NOMO-1 treated with dmso at 0.1 percent for 144 hours (cell line): ENCODE measurements around the gene BNIP2.
"Not testable (repeated sequence)": the region's sequence is repeated elsewhere in the genome, so short reads cannot be mapped to it uniquely, and the experiment has no call there.

Experiments
- DNase-seq: peaks from one replicate; lab custom pipeline; 2025; ENCODE audit not compliant: unreplicated experiment; lab: John Stamatoyannopoulos, UW

BNIP2 gene

DNA sequence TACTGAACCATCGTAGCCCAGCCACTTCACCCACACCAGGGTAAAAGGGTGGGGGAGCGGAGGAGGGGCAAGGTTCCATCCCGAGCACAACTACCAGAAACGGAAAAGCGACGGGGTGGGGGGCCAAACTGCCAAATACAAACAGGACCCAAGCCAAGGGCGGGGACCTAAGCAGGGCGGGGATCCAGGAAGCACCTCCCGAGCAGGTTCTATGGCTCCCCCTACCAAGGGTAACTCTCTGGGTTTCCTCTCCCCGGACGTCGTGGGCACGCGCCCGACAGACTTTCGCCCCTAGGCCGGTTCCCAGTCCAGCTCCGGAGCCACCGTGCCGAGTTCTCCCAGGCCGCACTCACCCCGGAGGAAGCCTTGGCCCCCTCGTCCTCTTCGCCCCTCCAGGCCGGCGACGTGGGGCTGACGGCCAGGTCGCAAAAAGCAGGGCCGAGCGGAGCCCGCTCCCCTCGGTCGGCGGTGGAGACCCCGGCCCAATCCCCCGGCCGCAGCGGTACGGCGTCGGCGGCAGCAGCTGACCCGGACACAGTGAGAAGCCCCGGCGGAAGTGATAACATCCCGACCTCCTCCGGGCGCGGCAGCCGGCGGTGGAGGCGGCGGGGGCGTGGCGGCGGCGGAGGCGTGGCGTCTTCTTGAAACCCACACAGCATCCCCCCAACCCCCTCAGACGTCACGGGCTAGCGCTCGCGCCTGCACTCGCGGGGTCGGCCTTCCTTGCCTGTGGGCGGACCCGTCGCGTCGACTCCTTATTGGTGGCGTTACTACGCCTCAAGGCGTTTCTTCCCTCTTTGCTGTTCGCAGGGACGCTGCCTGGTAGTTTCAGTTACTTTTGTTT is at the start of gene BNIP2:
Gene BNIP2 (minus strand): TSS at position 539 of the 844 bp plus-strand sequence. CDS start 6,863 bp downstream, outside the sequence.
- DNase-seq: peak; percentile 98

GRCh38 chr15:59738676-59739075 is 49.6 kb upstream of the BNIP2 start:
- DNase-seq: no peak

DNA sequence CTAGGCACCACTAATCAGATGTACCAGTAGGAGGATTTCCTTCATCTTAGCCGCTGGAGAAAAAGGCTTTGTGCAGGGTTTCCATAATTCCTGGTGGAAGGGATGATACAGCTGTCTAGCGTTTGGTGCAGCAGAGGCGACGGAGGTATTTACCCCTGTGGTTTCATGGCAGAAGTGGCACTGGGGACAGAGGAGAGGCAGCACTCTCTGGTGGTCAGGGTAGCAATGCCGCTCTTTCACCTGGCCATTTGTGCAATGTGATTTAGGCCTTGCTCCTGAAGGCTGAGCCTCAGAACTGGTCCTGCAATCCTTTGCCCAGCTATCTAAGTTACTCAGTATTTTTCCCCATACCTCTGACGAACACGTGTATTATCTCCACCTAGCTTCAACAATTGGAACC is 47.1 kb upstream of the BNIP2 start:
- DNase-seq: no peak

DNA sequence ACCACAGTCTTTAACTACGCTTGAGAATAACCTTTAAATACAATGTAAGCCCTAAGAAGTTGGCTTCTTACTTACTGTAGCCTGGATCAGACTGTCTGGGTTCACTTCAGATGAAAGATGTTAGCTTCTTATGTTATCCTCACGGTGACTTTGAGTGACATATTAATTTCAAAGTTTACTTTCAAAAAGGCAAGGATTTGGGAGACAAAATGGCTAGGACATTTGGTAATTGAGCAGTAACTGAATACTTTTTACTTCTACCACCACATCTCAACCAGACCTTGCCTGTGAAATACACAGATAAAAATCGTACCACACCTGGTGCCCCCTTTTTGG is 36.0 kb upstream of the BNIP2 start:
- DNase-seq: no peak

GRCh38 chr15:59723687-59724346 is 34.7 kb upstream of the BNIP2 start:
- no peak for DNase-seq

- DNase-seq: no peak
Observed at GRCh38 chr15:59722476-59722875, 33.4 kb upstream of the BNIP2 start.

GRCh38 chr15:59722037-59722436 is 32.9 kb upstream of the BNIP2 start:
- DNase-seq: no peak

DNA sequence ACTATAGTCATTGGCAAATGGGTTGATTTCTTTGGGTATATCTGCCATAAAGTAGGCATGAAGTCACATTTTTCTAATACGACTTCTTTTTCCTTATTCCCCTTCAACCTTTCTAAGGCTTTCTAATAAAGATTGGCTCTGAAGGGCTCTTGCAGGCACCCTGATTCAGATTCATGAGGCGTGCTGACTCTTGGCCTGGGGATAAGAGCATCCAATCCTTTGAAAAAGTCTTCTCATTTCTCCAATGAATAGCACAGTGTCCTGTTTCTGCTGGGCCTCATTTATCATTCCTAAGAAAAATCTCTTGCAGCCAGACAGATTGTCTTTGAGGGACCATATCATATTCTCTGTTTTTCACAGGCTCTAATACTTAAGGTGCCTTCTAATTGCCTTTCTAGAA is 32.3 kb upstream of the BNIP2 start:
- DNase-seq: no peak

DNA sequence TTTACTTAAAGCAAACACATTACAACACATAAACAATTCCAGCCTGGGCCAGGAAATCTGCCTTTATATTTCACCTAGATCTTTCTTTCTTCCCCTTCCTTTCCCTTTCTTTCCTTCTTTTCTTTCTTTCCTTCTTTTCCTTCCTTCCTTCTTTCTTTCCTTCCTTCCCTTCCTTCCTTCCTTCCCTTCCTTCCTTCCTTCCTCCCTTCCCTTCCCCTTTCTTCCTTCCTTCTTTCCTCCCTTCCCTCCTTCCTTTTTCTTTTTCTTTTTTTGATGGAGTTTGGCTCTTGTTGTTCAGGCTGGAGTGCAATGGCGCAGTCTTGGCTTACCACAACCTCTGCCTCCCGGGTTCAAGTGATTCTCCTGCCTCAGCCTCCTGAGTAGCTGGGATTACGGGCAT is 24.1 kb upstream of the BNIP2 start:
- DNase-seq: no peak

DNA sequence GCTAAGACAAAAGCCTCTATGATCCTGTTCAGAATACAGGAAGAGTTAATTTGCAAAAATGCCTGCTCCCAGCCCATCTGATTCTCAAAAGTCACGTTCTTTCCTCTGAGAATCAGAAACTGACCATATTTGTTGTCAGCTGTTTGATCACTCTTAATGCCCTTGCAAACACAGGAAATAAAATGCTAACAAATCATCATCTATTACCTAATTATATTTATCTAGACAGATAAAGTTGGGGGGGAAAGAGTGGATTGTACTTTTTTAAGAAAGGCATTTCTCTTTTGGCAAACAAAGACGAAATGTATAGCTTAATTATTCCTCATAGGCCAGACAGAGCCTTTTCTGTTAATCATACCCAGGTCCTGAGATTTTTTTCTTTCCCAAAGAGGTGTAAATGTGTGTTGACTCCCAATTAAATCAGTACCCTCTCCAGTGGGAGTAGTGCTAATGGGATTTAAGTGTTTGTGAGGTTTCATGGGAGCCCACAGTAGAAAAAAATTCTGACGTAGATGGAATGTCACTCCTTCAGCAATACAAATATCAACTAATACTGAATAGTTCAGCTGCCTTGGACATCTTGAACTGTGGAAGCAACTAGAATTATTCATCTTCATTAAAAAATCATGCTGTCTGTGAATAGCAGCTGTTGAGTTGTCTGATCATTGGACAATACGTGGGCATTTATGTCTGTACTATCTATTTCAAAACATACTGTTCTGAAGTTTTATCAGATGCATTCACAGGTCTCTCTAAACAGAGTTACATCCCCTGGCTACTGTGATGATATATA is 22.5 kb upstream of the BNIP2 start:
- DNase-seq: no peak

GRCh38 chr15:59707619-59708018 is 18.5 kb upstream of the BNIP2 start:
- DNase-seq: no peak

GRCh38 chr15:59703979-59704796 is 15.1 kb upstream of the BNIP2 start:
- no peak for DNase-seq

GRCh38 chr15:59702351-59702750 is 13.2 kb upstream of the BNIP2 start:
- no peak for DNase-seq

- no peak for DNase-seq
Observed at GRCh38 chr15:59701880-59702279, 12.8 kb upstream of the BNIP2 start.

DNA sequence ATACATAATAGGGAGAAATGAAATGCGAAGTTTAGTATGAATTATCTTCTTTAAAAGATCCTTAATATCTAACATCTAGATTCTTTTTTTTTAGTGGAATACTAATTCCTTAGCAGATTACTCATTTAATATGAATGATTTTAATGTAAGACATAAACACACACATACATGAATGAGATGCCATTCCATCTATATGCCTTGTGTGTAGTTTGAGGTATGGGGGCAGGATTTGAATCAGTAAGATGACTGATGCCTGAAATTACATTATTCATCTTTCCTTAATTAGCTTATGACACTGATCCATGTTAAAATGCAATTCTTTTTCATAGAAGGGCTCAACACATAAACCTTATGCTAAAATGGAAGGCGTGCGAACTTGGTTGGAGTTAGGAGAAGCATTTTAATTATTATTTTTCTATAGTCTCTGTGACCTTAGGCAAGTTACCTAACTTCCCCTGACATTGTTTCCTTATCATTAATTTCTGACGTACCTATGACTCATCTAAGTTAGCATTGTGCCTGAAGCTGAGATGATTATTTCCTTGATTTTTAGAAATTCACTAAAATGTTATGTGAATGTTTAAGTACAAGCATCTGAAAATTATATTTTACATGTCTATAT is 10.8 kb upstream of the BNIP2 start:
- DNase-seq: no peak

- DNase-seq: not testable (repeated sequence)
Observed at GRCh38 chr15:59698065-59698464, 8.9 kb upstream of the BNIP2 start.

DNA sequence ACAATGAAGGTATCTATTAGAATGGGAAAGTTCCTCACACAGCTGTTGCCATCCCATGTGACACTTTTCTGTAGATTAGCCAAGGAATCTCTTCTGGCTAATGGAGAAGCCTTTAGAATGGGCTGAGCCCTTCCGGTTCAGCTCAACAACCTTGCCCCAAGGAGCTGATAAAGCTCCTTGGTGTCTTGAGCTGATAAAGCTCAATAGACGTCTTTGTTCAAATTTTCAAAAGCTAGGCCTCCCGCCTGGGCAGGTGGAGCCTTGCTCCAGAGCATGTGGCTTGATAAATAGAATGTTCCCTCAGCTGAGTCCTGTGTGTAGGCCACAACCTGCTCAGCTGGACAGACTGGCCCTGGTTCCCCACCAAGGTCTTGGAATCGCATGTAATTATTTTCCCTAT is 7.2 kb upstream of the BNIP2 start:
- DNase-seq: no peak

DNA sequence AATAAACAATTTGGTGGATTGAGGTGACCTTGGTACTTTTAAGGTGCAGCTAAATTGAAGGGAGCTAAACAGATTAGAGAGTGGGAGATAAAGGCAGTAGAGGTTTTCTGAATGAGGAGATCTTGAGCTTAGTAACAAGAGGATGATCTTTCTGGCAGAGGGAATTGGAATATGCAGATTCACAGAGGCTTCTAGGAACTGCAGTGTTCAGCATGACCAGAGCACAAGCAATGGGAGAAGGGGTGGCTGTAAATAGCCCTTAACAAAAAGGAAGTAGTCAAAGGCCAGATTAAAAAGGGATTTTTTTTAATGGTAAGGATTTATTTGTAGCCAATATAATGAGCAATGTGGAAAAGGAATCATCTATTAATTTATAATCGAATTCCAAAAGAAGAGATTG is 5.7 kb upstream of the BNIP2 start:
- DNase-seq: no peak

DNA sequence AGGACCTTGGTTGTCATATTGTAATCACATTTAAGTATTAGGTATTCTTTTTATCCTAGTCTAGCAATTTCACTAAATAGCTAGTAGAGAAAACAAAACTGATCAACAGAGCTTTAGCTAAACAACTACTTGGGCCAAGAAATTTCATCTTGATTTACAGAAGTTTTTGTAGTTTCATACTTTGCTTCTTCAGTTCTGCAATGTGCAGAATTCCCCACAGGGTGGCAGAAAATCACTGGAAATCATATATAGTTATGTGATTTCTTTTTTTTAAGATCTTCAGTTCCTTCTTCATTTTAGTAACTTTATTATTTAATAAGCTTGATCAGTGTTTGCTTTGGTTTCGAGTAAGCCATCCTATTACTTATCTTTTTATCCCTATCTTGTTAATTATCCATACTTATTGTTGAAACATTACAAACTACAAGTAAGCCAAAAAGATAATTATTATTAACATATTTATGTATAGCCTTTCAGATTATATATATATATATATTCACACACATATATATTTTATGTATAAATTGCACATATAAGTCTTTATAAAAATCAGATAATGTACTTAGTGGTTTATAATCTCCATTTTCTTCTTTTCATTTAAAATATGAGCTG is 2.2 kb upstream of the BNIP2 start:
- peak; percentile 37 for DNase-seq

DNA sequence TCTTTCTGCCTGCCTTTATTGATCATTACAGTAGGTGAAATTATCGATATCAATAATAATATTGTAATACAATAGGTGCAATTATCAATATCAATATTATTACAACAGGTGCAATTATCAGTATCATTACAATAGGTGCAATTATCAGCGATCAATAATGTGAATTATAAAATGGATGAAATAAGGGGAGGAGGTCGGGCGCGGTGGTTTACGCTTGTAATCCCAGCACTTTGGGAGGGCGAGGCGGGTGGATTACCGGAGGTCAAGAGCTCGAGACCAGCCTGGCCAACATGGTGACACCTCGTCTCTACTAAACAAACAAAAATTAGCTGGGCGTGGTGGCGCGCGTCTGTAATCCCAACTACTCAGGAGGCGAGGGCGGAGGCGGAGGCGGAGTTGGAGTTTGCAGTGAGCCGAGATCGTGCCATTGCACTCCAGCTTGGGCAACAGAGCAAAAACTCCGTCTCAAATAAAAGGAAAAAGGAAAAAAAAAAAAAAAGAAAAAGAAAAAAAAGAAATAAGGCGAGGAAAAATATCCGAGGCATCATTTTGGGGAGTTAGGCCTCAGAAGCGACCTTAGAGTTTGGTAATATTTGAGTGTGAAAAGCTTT is 611 bp upstream of the BNIP2 start:
- peak; percentile 78 for DNase-seq
